Sigmoid colon (tissue), 7 donors: Measurements from ENCODE around the gene MUC16. TPM values are rescaled to one million over a fixed set of nuclear protein-coding genes. Genes with fewer than 3 reads are reported as not detected.
A peak's percentile ranks its signal among the peaks of the same experiment; 100 is the strongest.
"Not testable (repeated sequence)": the region's sequence is repeated elsewhere in the genome, so short reads cannot be mapped to it uniquely, and the experiment has no call there.

Source experiments
- DNase-seq: peaks from one replicate; pipeline ENCODE4 v3.0.0-alpha.2; 2019
- H3K27ac ChIP-seq, 4 donors: fragments of 200-600 bp; sonication (generic); one replicate each; pipeline ENCODE4 v1.5.1; 2016 to 2019; ENCODE audit warnings: mild to moderate bottlenecking in 1 of 4
- H3K27me3 ChIP-seq, 3 donors: fragments of 200-600 bp; sonication (generic); one replicate each; pipeline ENCODE4 v1.5.1; 2019; ENCODE audit warnings: mild to moderate bottlenecking in 1 of 3
- H3K36me3 ChIP-seq, 4 donors: fragments of 200-600 bp; sonication (generic); one replicate each; pipeline ENCODE4 v1.5.1; 2016 to 2019
- H3K4me1 ChIP-seq, 4 donors: fragments of 200-600 bp; sonication (generic); one replicate each; pipeline ENCODE4 v1.5.1; 2017 to 2019
- H3K4me3 ChIP-seq, 4 donors: fragments of 200-600 bp; sonication (generic); one replicate each; pipeline ENCODE4 v1.5.1; 2017 to 2019; ENCODE audit warnings: mild to moderate bottlenecking in 2 of 4, moderate library complexity in 1 of 4
- H3K9me3 ChIP-seq, 4 donors: fragments of 200-600 bp in 3 of 4; sonication (generic) in 3 of 4; one replicate each; pipeline versions ENCODE4 v1.5.1 to v1.6.1; 2013 to 2019
- CTCF ChIP-seq, 4 experiments: fragments of 450-650 bp in 3 of 4; fragments of 200-600 bp in 1 of 4; IDR thresholded peaks; one replicate each; pipeline ENCODE4 v1.5.1; 2016 to 2019; ENCODE audit warnings: antibody characterized with exemption in 4 of 4, mild to moderate bottlenecking in 3 of 4, moderate library complexity in 2 of 4
- EP300 ChIP-seq, 4 donors: sonication (generic); formaldehyde crosslinking; IDR thresholded peaks; one replicate each; pipeline ENCODE4 v1.6.1; 2017; ENCODE audit warnings: antibody characterized with exemption in 4 of 4
- POLR2A ChIP-seq, 2 donors: fragments of 450-650 bp; IDR thresholded peaks; one replicate each; pipeline ENCODE4 v1.6.1; 2016; ENCODE audit warnings: antibody characterized with exemption in 2 of 2, mild to moderate bottlenecking in 2 of 2, moderate library complexity in 2 of 2
- POLR2AphosphoS5 ChIP-seq, 4 donors: sonication (generic); formaldehyde crosslinking; IDR thresholded peaks; one replicate each; pipeline ENCODE4 v1.6.1; 2017; ENCODE audit warnings: antibody characterized with exemption in 4 of 4
- WGBS, 2 donors: extraction: QIAGEN DNeasy Blood & Tissue Kit; methylation state at CpG; one replicate each; pipeline ENCODE4 v1.1.7; 2013; 5-methylcytosine and 5-hydroxymethylcytosine counted together
- intact Hi-C: fragments of 100-400 bp; cut with DNase I; formaldehyde crosslinking; loops from one replicate; pipeline ENCODE4 v1.15.1; 2023
- polyA plus RNA-seq, 3 donors: library from polyadenylated mRNA; stranded (reverse); fragments of 200-250 nt; gene quantifications; one replicate each; pipeline ENCODE4 v1.2.3, GENCODE V29; 2013
- total RNA-seq, 4 donors: library from RNA; depleted of rRNA; stranded (reverse); fragments of >200 nt; gene quantifications; one replicate each; pipeline ENCODE4 v1.1.0, GENCODE V29; 2016
- donor health status: healthy with polysubstance abuse.
- donor health status: Bipolar disorder and iron deficiency.
- donor health status: healthy.

MUC16 gene
- total RNA-seq: under 1 TPM in 1 of 4 donors, not detected in 3; under 0.01 TPM
- polyA plus RNA-seq: under 1 TPM in 1 of 3 donors, not detected in 2; under 0.01 TPM

DNA sequence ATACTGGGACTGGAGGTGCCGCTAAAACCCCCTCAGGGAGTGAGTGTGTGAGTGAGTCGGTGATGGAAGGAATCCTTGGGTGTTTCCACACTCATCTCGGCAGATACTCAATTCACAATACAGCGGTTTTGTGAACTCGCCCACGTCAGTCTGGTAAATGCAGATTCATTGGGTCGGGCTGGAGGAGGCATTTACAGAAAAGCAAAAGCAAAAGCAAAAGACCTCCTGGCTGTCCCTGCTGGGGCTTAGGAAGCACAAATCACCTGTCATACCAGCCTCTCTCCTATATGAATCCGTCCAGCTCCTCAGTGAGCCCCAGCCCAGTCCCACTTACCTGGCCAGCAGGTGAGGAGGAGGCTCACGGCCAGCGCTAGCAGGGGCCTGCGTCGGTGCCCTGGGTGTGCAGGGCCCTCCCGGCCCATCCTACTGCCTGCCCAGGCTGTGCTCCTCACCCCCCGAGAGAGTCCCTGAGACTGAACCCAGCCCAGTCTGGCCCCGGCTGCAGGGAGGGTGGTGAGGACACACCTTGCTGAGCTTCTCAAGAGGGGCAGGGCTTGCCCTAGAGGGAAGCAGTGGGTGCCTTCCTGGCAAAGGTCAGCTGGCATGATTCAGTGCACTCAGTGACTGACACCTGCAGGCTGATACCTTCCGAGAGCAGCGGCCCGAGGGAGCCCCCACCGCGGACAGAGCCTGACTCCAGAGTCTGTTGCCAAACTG, at the start of gene MUC16:
MUC16 (minus strand) TSS at position 475 of the 717 bp plus-strand sequence.
- Histone ChIP-seq H3K27me3 (peaks cover 0 to 9% (median 0%) of the 10 kb centered on the region in 3 donors), H3K4me3 (no peak within 1 kb of the TSS), H3K36me3 (no peaks in the 10 kb centered on the region), H3K9me3 (no peaks in the 10 kb centered on the region), H3K27ac (no peak within 1 kb of the TSS), H3K4me1 (no peaks in the 10 kb centered on the region)
- WGBS, 2 donors: 42 to 69% methylated on average over 20 of the region's 20 CpGs
- no peak for DNase-seq
- intact Hi-C loops: no loop called here
- no peak for TF ChIP-seq CTCF (IDR thresholded peaks at IDR 0.05)
- TF ChIP-seq EP300 (IDR thresholded peaks at IDR 0.05): no peak
- no peak for TF ChIP-seq POLR2A (IDR thresholded peaks at IDR 0.05)
- no peak for TF ChIP-seq POLR2AphosphoS5 (IDR thresholded peaks at IDR 0.05)

GRCh38 chr19:9058905-9059667, 48.9 kb upstream of the MUC16 start:
- no peaks in the 10 kb centered on the region for H3K4me1 ChIP-seq
- intact Hi-C loops: no loop called here
- no peaks in the 10 kb centered on the region for H3K36me3 ChIP-seq
- no peak for DNase-seq
- no peaks in the 10 kb centered on the region for H3K27me3 ChIP-seq
- H3K4me3 ChIP-seq: no peak overlapping the region
- H3K27ac ChIP-seq: peak overlapping the region in 1 of 4 donors; percentile 18
- TF ChIP-seq EP300 (IDR thresholded peaks at IDR 0.05): peak in 2 of 4 donors; percentile 14 to 46
- no peak for TF ChIP-seq POLR2A (IDR thresholded peaks at IDR 0.05)
- peak in 3 of 4 donors; percentile 31 to 72 (median 49) for TF ChIP-seq POLR2AphosphoS5 (IDR thresholded peaks at IDR 0.05)
- WGBS, 2 donors: 63 to 66% methylated on average over 12 of the region's 12 CpGs
- no peaks in the 10 kb centered on the region for H3K9me3 ChIP-seq

GRCh38 chr19:9057505-9058258, 47.5 kb upstream of the MUC16 start:
- TF ChIP-seq EP300 (IDR thresholded peaks at IDR 0.05): no peak
- TF ChIP-seq POLR2A (IDR thresholded peaks at IDR 0.05): no peak
- TF ChIP-seq POLR2AphosphoS5 (IDR thresholded peaks at IDR 0.05): no peak
- no peak for TF ChIP-seq CTCF (IDR thresholded peaks at IDR 0.05)
- WGBS, 2 donors: 83 to 89% methylated on average over 4 of the region's 4 CpGs
- no peak for DNase-seq
- Histone ChIP-seq H3K4me1 (no peaks in the 10 kb centered on the region), H3K27me3 (no peaks in the 10 kb centered on the region), H3K27ac (no peak overlapping the region), H3K36me3 (no peaks in the 10 kb centered on the region), H3K9me3 (no peaks in the 10 kb centered on the region), H3K4me3 (no peak overlapping the region)
- intact Hi-C loops: no loop called here

DNA sequence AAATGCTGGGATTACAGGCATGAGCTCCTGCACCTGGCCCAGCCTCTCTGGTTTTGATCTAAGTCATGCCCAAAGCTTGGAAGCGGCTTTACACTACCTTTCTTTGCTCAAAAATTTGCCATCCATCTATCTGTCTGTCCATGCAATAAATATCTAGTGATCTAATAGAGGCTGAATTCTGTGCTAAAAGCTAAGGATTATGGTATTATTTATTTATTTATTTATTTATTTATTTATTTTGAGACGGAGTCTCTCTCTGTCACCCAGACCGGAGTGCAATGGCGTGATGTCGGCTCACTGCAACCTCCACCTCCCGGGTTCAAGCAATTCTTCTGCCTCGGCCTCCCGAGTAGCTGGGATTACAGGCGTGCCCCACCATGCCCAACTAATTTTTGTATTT, 45.9 kb upstream of the MUC16 start:
- WGBS, 2 donors: 89 to 94% methylated on average over 9 of the region's 9 CpGs
- H3K27me3 ChIP-seq, H3K27ac ChIP-seq, H3K4me1 ChIP-seq, DNase-seq, H3K4me3 ChIP-seq, H3K36me3 ChIP-seq, intact Hi-C loops, H3K9me3 ChIP-seq: not testable (repeated sequence)

DNA sequence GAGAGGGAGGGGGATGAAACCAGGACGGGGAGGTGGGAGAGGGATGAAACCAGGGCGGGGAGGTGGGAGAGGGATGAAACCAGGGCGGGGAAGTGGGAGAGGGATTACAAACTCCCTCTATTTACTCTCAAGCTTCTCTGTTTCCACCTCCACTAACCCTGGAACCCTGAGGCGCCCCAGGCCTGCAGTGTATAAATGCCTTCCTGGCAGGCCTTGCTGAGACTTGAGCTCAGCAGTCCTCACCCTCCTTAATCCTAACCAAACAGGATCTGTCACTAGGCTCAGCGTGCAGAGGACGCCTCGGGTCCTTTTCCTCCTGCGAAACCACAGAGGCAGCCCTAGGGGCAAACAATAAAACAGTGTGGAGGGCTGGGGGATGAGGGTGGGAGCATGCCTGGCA, 44.6 kb upstream of the MUC16 start:
- Histone ChIP-seq H3K4me3 (no peak overlapping the region), H3K4me1 (no peaks in the 10 kb centered on the region), H3K27me3 (no peaks in the 10 kb centered on the region), H3K27ac (no peak overlapping the region), H3K36me3 (no peaks in the 10 kb centered on the region), H3K9me3 (no peaks in the 10 kb centered on the region)
- WGBS, 2 donors: 38 to 66% methylated on average over 8 of the region's 8 CpGs
- intact Hi-C loops: no loop called here
- DNase-seq: no peak
- no peak for TF ChIP-seq EP300 (IDR thresholded peaks at IDR 0.05)

GRCh38 chr19:9054207-9054606, 44.0 kb upstream of the MUC16 start:
- TF ChIP-seq POLR2AphosphoS5 (IDR thresholded peaks at IDR 0.05) (no peak), POLR2A (IDR thresholded peaks at IDR 0.05) (no peak), EP300 (IDR thresholded peaks at IDR 0.05) (no peak), CTCF (IDR thresholded peaks at IDR 0.05) (no peak)
- intact Hi-C loops: no loop called here
- H3K27ac ChIP-seq: no peak overlapping the region
- no peak for DNase-seq
- H3K4me3 ChIP-seq: no peak overlapping the region
- no peaks in the 10 kb centered on the region for H3K9me3 ChIP-seq
- H3K36me3 ChIP-seq: no peaks in the 10 kb centered on the region
- no peaks in the 10 kb centered on the region for H3K27me3 ChIP-seq
- WGBS, 2 donors: 85 to 92% methylated on average over 8 of the region's 8 CpGs
- no peaks in the 10 kb centered on the region for H3K4me1 ChIP-seq

DNA sequence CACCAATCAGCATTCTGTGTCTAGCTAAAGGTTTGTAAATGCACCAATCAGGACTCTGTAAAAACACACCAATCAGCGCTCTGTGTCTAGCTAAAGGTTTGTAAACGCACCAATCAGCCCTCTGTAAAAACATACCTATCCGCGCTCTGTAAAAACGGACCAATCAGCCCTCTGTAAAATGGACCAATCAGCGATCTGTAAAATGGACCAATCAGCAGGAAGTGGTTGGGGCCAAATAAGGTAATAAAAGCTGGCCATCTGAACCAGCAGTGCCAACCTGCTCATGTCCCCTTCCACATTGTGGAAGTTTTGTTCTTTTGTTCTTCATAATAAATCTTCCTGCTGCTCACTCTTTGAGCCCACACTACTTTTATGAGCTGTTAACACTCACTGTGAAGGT, 43.5 kb upstream of the MUC16 start:
- DNase-seq, H3K36me3 ChIP-seq, H3K27ac ChIP-seq, intact Hi-C loops, H3K4me3 ChIP-seq, H3K9me3 ChIP-seq, H3K4me1 ChIP-seq, H3K27me3 ChIP-seq: not testable (repeated sequence)
- 96% methylated on average over 6 of the region's 6 CpGs for WGBS, 2 donors
